HepG2 (cell line): ENCODE data around the gene RNF213. TPM values are rescaled to one million over a fixed set of nuclear protein-coding genes. Genes with fewer than 3 reads are reported as not detected.

ENCODE experiments used
- ATAC-seq: fragments of 200-7000 bp; cut with Tn5 transposase; 3 replicates; pipeline ENCODE4 v1.9.1; 2020; ENCODE audit warnings: mild to moderate bottlenecking, moderate library complexity
- BruUV-seq: library from RNA; stranded (reverse); fragments of 400-500 nt; replicated peaks from 2 replicates; lab custom pipeline; 2021; lab: Mats Ljungman, UMichigan
- CTCF ChIA-PET: fragments of 300-600 bp; formaldehyde crosslinking; extraction: SDS; loops from one replicate; lab custom pipeline; 2021; ENCODE audit warnings: low total read pairs, inconsistent platforms, low intra/inter-chr PET ratio; lab: Yijun Ruan, JAX
- POLR2A ChIA-PET: fragments of 350-600 bp; sonication (Branson Sonifier 250); formaldehyde crosslinking; loops from one replicate; lab custom pipeline; 2020; ENCODE audit warnings: antibody characterized with exemption, inconsistent platforms; lab: Yijun Ruan, JAX
- DNase-seq: peaks from one replicate; pipeline ENCODE4 v3.0.0-alpha.2; 2015; ENCODE audit warnings: low spot score
- FAIRE-seq: peaks from 3 replicates; lab custom pipeline; 2011; peaks lifted over from hg19 to GRCh38; lab: Jason Lieb, UNC
- H2AFZ ChIP-seq: one replicate; pipeline ENCODE4 v1.6.1; 2011; ENCODE audit warnings: low read length, inconsistent platforms
- H3K27ac ChIP-seq: fragments of 300-600 bp; 3 replicates; pipeline ENCODE4 v1.8.0; 2011; ENCODE audit warnings: mixed run types, mild to moderate bottlenecking, mixed read lengths, low read length, inconsistent platforms; ENCODE audit not compliant: insufficient read depth; ENCODE audit errors: extremely low read length
- H3K27me3 ChIP-seq, 2 experiments: fragments of 200-600 bp in 1 of 2; 2 replicates in 1 of 2; 3 replicates in 1 of 2; pipeline versions ENCODE4 v1.6.0 to v1.8.0; 2011; ENCODE audit warnings: low read length in 2 of 2, mild to moderate bottlenecking in 2 of 2, moderate library complexity in 2 of 2, inconsistent platforms in 1 of 2; ENCODE audit not compliant: insufficient read depth in 2 of 2, control insufficient read depth in 1 of 2
- H3K36me3 ChIP-seq, 2 experiments: fragments of 200-600 bp in 1 of 2; replicated peaks in 1 of 2; 2 replicates in 1 of 2; 3 replicates in 1 of 2; pipeline versions ENCODE4 v1.5.1 to v1.8.0; 2011; ENCODE audit warnings: low read length in 2 of 2, inconsistent platforms in 1 of 2; ENCODE audit not compliant: insufficient read depth in 2 of 2, control insufficient read depth in 1 of 2
- H3K4me1 ChIP-seq: 2 replicates; pipeline ENCODE4 v1.5.1; 2012; ENCODE audit warnings: low read length, inconsistent platforms; ENCODE audit not compliant: insufficient read depth
- H3K4me2 ChIP-seq: 2 replicates; pipeline ENCODE4 v1.6.0; 2011; ENCODE audit warnings: low read depth, low read length, inconsistent platforms
- H3K4me3 ChIP-seq, 3 experiments: fragments of 200-600 bp in 1 of 3; sonication (generic), shearing (Covaris generic) in 1 of 3; replicated peaks in 1 of 3; 2 replicates each; pipeline ENCODE4 v1.5.1; 2011 to 2016; ENCODE audit warnings: low read length in 3 of 3, inconsistent platforms in 2 of 3, low read depth in 2 of 3, mild to moderate bottlenecking in 2 of 3, control low read depth in 1 of 3, mixed read lengths in 1 of 3; ENCODE audit not compliant: insufficient read depth in 1 of 3
- H3K79me2 ChIP-seq: one replicate; pipeline ENCODE4 v1.6.1; 2011; ENCODE audit warnings: low read length, inconsistent platforms; ENCODE audit not compliant: insufficient read depth
- H3K9ac ChIP-seq: 2 replicates; pipeline ENCODE4 v1.6.0; 2011; ENCODE audit warnings: mild to moderate bottlenecking, low read depth, low read length, inconsistent platforms; ENCODE audit not compliant: insufficient read depth
- H3K9me3 ChIP-seq: 2 replicates; pipeline ENCODE4 v1.5.1; 2012; ENCODE audit warnings: mild to moderate bottlenecking, low read length
- H4K20me1 ChIP-seq: 2 replicates; pipeline ENCODE4 v1.6.0; 2011; ENCODE audit warnings: inconsistent platforms, mild to moderate bottlenecking, low read length, moderate library complexity; ENCODE audit not compliant: insufficient read depth
- ATM ChIP-seq: fragments of 450-650 bp; IDR thresholded peaks from 2 replicates; pipeline ENCODE4 v1.7.1; 2017; ENCODE audit warnings: mild to moderate bottlenecking, borderline replicate concordance
- FIP1L1 ChIP-seq: fragments of 200-400 bp; formaldehyde crosslinking; IDR thresholded peaks from 2 replicates; pipeline ENCODE4 v1.6.1; 2018; ENCODE audit warnings: low read depth, mild to moderate bottlenecking, low read length, moderate library complexity, borderline replicate concordance; ENCODE audit not compliant: insufficient read depth
- FOXA3 ChIP-seq: IDR thresholded peaks from 2 replicates; pipeline ENCODE4 v1.6.1; 2016; ENCODE audit warnings: missing genetic modification reagents, missing compliant biosample characterization
- GABPA ChIP-seq, 2 experiments: IDR thresholded peaks; 2 replicates each; pipeline ENCODE4 v1.6.1; 2011 to 2016; ENCODE audit warnings: low read depth in 2 of 2, low read length in 1 of 2, missing biosample characterization in 1 of 2, missing genetic modification characterization in 1 of 2
- GATAD1 ChIP-seq: IDR thresholded peaks from 2 replicates; pipeline ENCODE4 v1.6.1; 2016; ENCODE audit warnings: missing genetic modification reagents, missing compliant biosample characterization
- HOXD1 ChIP-seq: sonication (generic); formaldehyde crosslinking; IDR thresholded peaks from 2 replicates; pipeline ENCODE4 v1.5.0; 2020; ENCODE audit warnings: missing genetic modification reagents
- IRX3 ChIP-seq: sonication (generic); formaldehyde crosslinking; IDR thresholded peaks from 2 replicates; pipeline ENCODE4 v1.8.1; 2023; ENCODE audit warnings: mild to moderate bottlenecking, low read depth, missing genetic modification reagents, borderline replicate concordance
- NFKB2 ChIP-seq: sonication (generic); formaldehyde crosslinking; IDR thresholded peaks from 2 replicates; pipeline ENCODE4 v1.4.0; 2020; ENCODE audit warnings: missing genetic modification reagents, borderline replicate concordance
- NR2F2 ChIP-seq: IDR thresholded peaks from 2 replicates; pipeline ENCODE4 v1.6.1; 2012; ENCODE audit warnings: low read depth, inconsistent platforms, borderline replicate concordance
- SRY ChIP-seq: sonication (generic); formaldehyde crosslinking; IDR thresholded peaks from 2 replicates; pipeline ENCODE4 v1.8.0; 2022; ENCODE audit warnings: mild to moderate bottlenecking, missing genetic modification reagents
- STAT5B ChIP-seq: sonication (generic); formaldehyde crosslinking; IDR thresholded peaks from 2 replicates; pipeline ENCODE4 v1.4.0; 2020; ENCODE audit warnings: missing genetic modification reagents
- TEAD2 ChIP-seq: sonication (generic); formaldehyde crosslinking; IDR thresholded peaks from 2 replicates; pipeline ENCODE4 v1.9.0; 2021; ENCODE audit warnings: missing genetic modification reagents
- ZNF224 ChIP-seq: sonication (generic); formaldehyde crosslinking; IDR thresholded peaks from 2 replicates; pipeline ENCODE4 v1.5.0; 2020; ENCODE audit warnings: mild to moderate bottlenecking, missing genetic modification reagents
- ZNF232 ChIP-seq: sonication (generic); formaldehyde crosslinking; IDR thresholded peaks from 2 replicates; pipeline ENCODE4 v1.4.0; 2020; ENCODE audit warnings: missing genetic modification reagents, borderline replicate concordance
- ZNF441 ChIP-seq: sonication (generic); formaldehyde crosslinking; IDR thresholded peaks from 2 replicates; pipeline ENCODE4 v1.7.0; 2021; ENCODE audit warnings: missing genetic modification reagents, borderline replicate concordance
- ZNF460 ChIP-seq: sonication (generic); formaldehyde crosslinking; IDR thresholded peaks from 2 replicates; pipeline ENCODE4 v1.5.1; 2020; ENCODE audit warnings: missing genetic modification reagents, mild to moderate bottlenecking, borderline replicate concordance
- ZNF629 ChIP-seq: sonication (generic); formaldehyde crosslinking; conservative IDR thresholded peaks from 2 replicates; pipeline ENCODE4 v1.5.0; 2020; ENCODE audit warnings: missing genetic modification reagents
- ZNF766 ChIP-seq: sonication (generic); formaldehyde crosslinking; IDR thresholded peaks from 2 replicates; pipeline ENCODE4 v1.5.0; 2020; ENCODE audit warnings: missing genetic modification reagents, borderline replicate concordance
- ZNF790 ChIP-seq: sonication (generic); formaldehyde crosslinking; IDR thresholded peaks from 2 replicates; pipeline ENCODE4 v1.8.0; 2022; ENCODE audit warnings: missing genetic modification reagents, mild to moderate bottlenecking, borderline replicate concordance
- WGBS: methylation state at CpG from one replicate; pipeline ENCODE4 v1.1.6; 2017; ENCODE audit warnings: low lambda C conversion rate; 5-methylcytosine and 5-hydroxymethylcytosine counted together
- in situ Hi-C: cut with HindIII; loops from 2 replicates; pipeline ENCODE4 v1.10.0; 2017; ENCODE audit warnings: low pct_unique_long_range_greater_than_20kb; ENCODE audit not compliant: extremely low pct_ligation_motif_present
- intact Hi-C: fragments of 100-400 bp; cut with micrococcal nuclease; formaldehyde crosslinking; loops from one replicate; pipeline ENCODE4 v1.10.0; 2022; ENCODE audit not compliant: unreplicated experiment
- polyA plus RNA-seq, 8 experiments: library from polyadenylated mRNA; depleted of rRNA in 3 of 8; stranded (reverse) in 7 of 8; unstranded in 1 of 8; fragments of >200 nt; fragmentation: Illumina TruSeq in 4 of 8; extraction: Trizol in 4 of 8; gene quantifications; 2 replicates each; pipeline versions ENCODE4 v1.2.1 to v1.2.3, GENCODE V29; 2011 to 2016; ENCODE audit warnings: low read depth in 4 of 8, missing spikeins in 1 of 8, mixed read lengths in 1 of 8; ENCODE audit not compliant: insufficient read depth in 1 of 8
- total RNA-seq, 5 experiments: library from RNA; depleted of rRNA; stranded (reverse); fragments of >200 nt; fragmentation: Illumina TruSeq; extraction: Trizol; gene quantifications; 2 replicates each; pipeline ENCODE4 v1.2.3, GENCODE V29; 2016; ENCODE audit warnings: low read depth in 1 of 5
- TF ChIP-seq, protein P1 (sequence below): sonication (generic); formaldehyde crosslinking; conservative IDR thresholded peaks from 2 replicates; pipeline ENCODE4 v1.8.0; 2022; ENCODE audit warnings: mild to moderate bottlenecking, moderate library complexity, missing genetic modification reagents
- TF ChIP-seq, protein P2 (sequence below): sonication (generic); formaldehyde crosslinking; IDR thresholded peaks from 2 replicates; pipeline ENCODE4 v1.5.0; 2020; ENCODE audit warnings: mild to moderate bottlenecking, missing genetic modification reagents
- TF ChIP-seq, protein P3 (sequence below): sonication (generic); formaldehyde crosslinking; IDR thresholded peaks from 2 replicates; pipeline ENCODE4 v1.5.1; 2020; ENCODE audit warnings: missing genetic modification reagents, mild to moderate bottlenecking, borderline replicate concordance

Gene RNF213
- total and polyA plus RNA-seq, 2 of the 13 experiments (the other 11 are each of a cell fraction or from before 2014, with no cell fraction given), result 38.6 to 38.7 TPM

DNA sequence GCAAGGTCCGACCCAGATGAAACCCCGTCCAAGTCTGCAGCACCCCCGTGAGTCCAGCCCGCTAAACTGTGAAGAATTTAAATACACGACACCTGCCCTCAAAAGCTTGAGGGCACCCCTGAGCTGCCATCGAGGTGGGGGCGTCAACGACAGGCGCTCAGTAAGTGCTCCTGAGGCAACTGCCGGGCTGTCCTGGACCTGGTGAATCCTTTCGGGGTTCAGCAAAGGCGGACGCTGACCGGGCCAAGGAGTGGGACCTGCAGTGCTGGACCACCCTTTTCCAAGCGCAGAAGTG is 153.8 kb downstream of the RNF213 start:
- peak overlapping the region; percentile 92 for H3K9ac ChIP-seq
- CTCF ChIA-PET, result no interaction called here
- peak overlapping the region; percentile 89 for H3K27ac ChIP-seq
- intact Hi-C loops (no loop called here), in situ Hi-C loops (no loop called here)
- POLR2A ChIA-PET, result interaction anchor here (2.7 kb wide), 1 partner anchor 40 kb away, joined by 10 read pairs; no protein-coding TSS in a partner anchor
- H3K4me1 ChIP-seq, result peaks cover 41% of the 10 kb centered on the region
- no peaks in the 10 kb centered on the region; the same call in 1 of the 2 replicates for H4K20me1 ChIP-seq
- H3K9me3 ChIP-seq, result no peaks in the 10 kb centered on the region
- peaks cover 7% of the 10 kb centered on the region for H3K79me2 ChIP-seq
- DNase-seq (peak; percentile 20), ATAC-seq (no peak; the same call in 2 of the 3 replicates), FAIRE-seq (no peak)
- H3K36me3 ChIP-seq, result peaks cover 5 to 15% of the 10 kb centered on the region in 2 experiments; a peak in 2 of 5 replicates
- 0% methylated on average over 8 of the region's 15 CpGs for WGBS
- H2AFZ ChIP-seq, result no peak overlapping the region
- BruUV-seq, result no TSS peak
- H3K4me3 ChIP-seq, result peak overlapping the region; percentile 72 to 99 (median 90)
- peaks cover 0 to 2% of the 10 kb centered on the region in 2 experiments; a peak in 3 of 5 replicates for H3K27me3 ChIP-seq
- H3K4me2 ChIP-seq, result peak overlapping the region; percentile 93
- TF ChIP-seq ATM, result no peak
- no peak for TF ChIP-seq FOXA3 (CRISPR knock-in tag)
- TF ChIP-seq ZNF790 (CRISPR knock-in tag), result no peak
- TF ChIP-seq TEAD2, result no peak
- no peak for TF ChIP-seq NFKB2 (CRISPR knock-in tag)
- TF ChIP-seq ZNF441 (CRISPR knock-in tag), result no peak
- TF ChIP-seq ZNF766 (CRISPR knock-in tag), result no peak
- TF ChIP-seq, protein P1, sequence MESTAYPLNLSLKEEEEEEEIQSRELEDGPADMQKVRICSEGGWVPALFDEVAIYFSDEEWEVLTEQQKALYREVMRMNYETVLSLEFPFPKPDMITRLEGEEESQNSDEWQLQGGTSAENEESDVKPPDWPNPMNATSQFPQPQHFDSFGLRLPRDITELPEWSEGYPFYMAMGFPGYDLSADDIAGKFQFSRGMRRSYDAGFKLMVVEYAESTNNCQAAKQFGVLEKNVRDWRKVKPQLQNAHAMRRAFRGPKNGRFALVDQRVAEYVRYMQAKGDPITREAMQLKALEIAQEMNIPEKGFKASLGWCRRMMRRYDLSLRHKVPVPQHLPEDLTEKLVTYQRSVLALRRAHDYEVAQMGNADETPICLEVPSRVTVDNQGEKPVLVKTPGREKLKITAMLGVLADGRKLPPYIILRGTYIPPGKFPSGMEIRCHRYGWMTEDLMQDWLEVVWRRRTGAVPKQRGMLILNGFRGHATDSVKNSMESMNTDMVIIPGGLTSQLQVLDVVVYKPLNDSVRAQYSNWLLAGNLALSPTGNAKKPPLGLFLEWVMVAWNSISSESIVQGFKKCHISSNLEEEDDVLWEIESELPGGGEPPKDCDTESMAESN (CRISPR knock-in tag), result no peak
- TF ChIP-seq GATAD1 (CRISPR knock-in tag), result no peak
- TF ChIP-seq, protein P2, sequence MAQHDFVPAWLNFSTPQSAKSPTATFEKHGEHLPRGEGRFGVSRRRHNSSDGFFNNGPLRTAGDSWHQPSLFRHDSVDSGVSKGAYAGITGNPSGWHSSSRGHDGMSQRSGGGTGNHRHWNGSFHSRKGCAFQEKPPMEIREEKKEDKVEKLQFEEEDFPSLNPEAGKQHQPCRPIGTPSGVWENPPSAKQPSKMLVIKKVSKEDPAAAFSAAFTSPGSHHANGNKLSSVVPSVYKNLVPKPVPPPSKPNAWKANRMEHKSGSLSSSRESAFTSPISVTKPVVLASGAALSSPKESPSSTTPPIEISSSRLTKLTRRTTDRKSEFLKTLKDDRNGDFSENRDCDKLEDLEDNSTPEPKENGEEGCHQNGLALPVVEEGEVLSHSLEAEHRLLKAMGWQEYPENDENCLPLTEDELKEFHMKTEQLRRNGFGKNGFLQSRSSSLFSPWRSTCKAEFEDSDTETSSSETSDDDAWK, result no peak
- TF ChIP-seq IRX3 (CRISPR knock-in tag), result no peak
- TF ChIP-seq ZNF629 (CRISPR knock-in tag), result no peak
- no peak for TF ChIP-seq FIP1L1
- TF ChIP-seq HOXD1 (CRISPR knock-in tag), result no peak
- TF ChIP-seq ZNF232 (CRISPR knock-in tag), result 0 out of 2 replicates have a peak, but pooled peaks have one; percentile 43
- no peak for TF ChIP-seq NR2F2
- TF ChIP-seq ZNF460, result no peak
- no peak for TF ChIP-seq ZNF224 (CRISPR knock-in tag)
- TF ChIP-seq, protein P3, sequence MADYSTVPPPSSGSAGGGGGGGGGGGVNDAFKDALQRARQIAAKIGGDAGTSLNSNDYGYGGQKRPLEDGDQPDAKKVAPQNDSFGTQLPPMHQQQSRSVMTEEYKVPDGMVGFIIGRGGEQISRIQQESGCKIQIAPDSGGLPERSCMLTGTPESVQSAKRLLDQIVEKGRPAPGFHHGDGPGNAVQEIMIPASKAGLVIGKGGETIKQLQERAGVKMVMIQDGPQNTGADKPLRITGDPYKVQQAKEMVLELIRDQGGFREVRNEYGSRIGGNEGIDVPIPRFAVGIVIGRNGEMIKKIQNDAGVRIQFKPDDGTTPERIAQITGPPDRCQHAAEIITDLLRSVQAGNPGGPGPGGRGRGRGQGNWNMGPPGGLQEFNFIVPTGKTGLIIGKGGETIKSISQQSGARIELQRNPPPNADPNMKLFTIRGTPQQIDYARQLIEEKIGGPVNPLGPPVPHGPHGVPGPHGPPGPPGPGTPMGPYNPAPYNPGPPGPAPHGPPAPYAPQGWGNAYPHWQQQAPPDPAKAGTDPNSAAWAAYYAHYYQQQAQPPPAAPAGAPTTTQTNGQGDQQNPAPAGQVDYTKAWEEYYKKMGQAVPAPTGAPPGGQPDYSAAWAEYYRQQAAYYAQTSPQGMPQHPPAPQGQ (CRISPR knock-in tag), result no peak
- TF ChIP-seq SRY (CRISPR knock-in tag), result no peak
- no peak for TF ChIP-seq STAT5B
- TF ChIP-seq GABPA (IDR thresholded peaks at IDR 0.05; ENCODE audit: low read depth, low read length), result no peak
- no peak for TF ChIP-seq GABPA (CRISPR knock-in tag; IDR thresholded peaks at IDR 0.05; ENCODE audit: low read depth)
